Left colon (tissue), 2 donors: ENCODE data around the gene ZNF318. TPM values are rescaled to one million over a fixed set of nuclear protein-coding genes. Genes with fewer than 3 reads are reported as not detected.
A peak's percentile ranks its signal among the peaks of the same experiment; 100 is the strongest.
"Not testable (repeated sequence)": the region's sequence is repeated elsewhere in the genome, so short reads cannot be mapped to it uniquely, and the experiment has no call there.

Source experiments
- ATAC-seq: fragments of 200-7000 bp; cut with Tn5 transposase; one replicate; pipeline ENCODE4 v1.9.1; 2020; ENCODE audit warnings: mild to moderate bottlenecking, moderate library complexity
- DNase-seq, 2 donors: peaks; one replicate each; pipeline ENCODE4 v3.0.0-alpha.2; 2020
- intact Hi-C, 2 donors: fragments of 100-400 bp; cut with DNase I in 1 of 2; cut with micrococcal nuclease in 1 of 2; formaldehyde crosslinking; loops; one replicate each; pipeline versions ENCODE4 v1.11.2 to v1.14.0; 2022; cut with DNase I, micrococcal nuclease
- long read RNA-seq: library from polyadenylated mRNA; unstranded; transcript quantifications from one replicate; pipeline ENCODE4 v2.0.0, GENCODE V29; 2021
- total RNA-seq, 2 donors: library from RNA; stranded (reverse); fragmentation: NEBNext Ultra II Directional; extraction: Animal tissue kit (Norgen Biotek cat#: 25700); gene quantifications; one replicate each; pipeline ENCODE4 v1.2.1, GENCODE V29; 2021
- donor health status: DM: no; HTN: no; CAD: no.
- donor health status: DM: yes; HTN: yes; CAD: no.

Gene ZNF318
- 10 to 100 TPM; 12.3 to 13.2 TPM for total RNA-seq
- long read RNA-seq, full-length matches to known transcripts = 1 of 10 reads
- long read RNA-seq, partial matches to known transcripts = 2 of 10 reads
- long read RNA-seq, other reads (novel, unspliced or antisense) = 7 of 10 reads

DNA sequence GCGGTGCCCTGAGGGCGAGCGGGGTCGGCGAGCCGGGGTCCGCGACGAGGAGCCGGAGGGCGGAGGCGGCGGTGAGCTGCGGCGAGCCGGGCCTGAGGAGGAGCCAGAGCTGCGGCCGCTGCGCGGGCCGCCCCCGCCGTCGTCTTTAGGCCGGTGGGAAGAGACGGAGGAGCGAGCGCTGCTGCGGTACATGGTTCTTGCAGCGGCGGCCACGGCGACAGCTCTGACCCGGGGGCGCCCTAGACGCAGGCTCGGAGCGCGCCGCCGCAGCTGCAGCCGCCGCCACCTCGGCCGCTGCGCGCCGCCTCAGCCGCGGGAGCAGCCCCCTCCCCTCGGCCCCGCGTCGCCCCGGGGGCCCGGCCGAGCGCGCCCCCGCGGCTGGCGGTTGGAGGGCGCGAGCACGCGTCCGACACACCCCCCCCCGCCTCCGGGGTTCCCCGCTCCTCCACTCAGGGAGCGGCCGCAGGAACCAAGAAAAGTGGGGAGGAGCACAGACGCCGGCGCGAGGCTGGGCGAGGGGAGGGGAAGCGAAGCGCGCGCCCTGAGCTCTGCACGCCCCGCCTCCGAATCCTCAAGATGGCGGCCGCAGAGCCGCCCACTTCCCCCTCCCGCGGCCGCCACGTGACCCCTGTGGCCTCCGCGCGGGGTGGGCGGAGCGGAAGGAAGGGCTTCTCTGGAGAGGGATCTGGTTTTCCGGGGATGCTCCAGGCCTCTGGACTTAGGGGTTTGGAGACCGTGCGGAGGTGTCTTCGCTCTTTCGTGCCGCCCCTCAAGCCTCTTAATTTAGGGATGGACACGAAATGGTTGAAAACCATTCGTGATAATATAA lies at the start of gene ZNF318:
Gene ZNF318, minus strand, starts transcription at position 474 of the 829 bp plus-strand sequence. Its CDS starts 282 bp downstream, at position 192.
- ATAC-seq = peak; percentile 97
- intact Hi-C loops = no loop called here
- peak; percentile 96 for DNase-seq

- ATAC-seq (no peak), DNase-seq (no peak)
- intact Hi-C loops = no loop called here
Measured at GRCh38 chr6:43416935-43417334, 47.5 kb upstream of the ZNF318 start.

DNA sequence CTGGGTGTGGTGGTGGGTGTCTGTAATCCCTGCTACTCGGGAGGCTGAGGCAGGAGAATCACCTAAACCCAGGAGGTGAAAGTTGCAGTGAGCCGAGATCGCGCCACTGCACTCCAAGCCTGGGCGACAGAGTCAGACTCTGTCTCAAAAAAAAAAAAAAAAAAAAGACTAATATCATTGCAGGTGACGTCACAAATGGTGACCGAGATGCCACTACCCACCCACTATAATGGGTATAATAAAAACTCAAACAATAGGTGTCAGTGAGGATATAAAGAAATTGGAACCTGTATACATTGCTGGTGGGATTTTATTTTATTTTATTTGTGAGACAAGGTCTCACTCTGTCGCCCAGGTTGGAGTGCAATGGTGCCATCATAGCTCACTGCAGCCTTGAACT lies 45.8 kb upstream of the ZNF318 start:
- DNase-seq, intact Hi-C loops, ATAC-seq: not testable (repeated sequence)

DNA sequence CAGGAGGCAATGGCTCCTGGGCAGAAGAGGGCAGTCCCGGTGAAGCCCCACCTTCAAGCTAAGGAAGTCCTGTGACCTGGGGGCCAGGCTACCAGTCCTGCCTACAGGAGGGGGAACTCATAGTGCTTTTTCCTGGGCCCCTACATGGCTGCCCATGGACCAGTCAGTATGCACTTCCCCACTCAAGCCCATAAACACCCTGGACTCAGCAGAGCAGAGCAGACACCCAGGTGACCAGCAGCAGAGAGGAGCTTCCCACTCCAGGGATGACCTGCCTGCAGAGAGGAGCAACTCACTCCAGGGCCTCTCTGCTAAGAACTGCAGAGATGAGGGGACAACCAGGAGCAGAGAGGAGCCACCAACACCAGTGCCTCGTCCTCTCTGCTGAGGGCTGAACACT lies 43.6 kb upstream of the ZNF318 start:
- ATAC-seq (no peak), DNase-seq (no peak)
- intact Hi-C loops = no loop called here

- no peak for DNase-seq
- intact Hi-C loops = no loop called here
- no peak for ATAC-seq
Measured at GRCh38 chr6:43412541-43412940, 43.1 kb upstream of the ZNF318 start.

GRCh38 chr6:43410776-43411175 lies 41.3 kb upstream of the ZNF318 start:
- ATAC-seq, intact Hi-C loops, DNase-seq: not testable (repeated sequence)

GRCh38 chr6:43408259-43408658 lies 38.8 kb upstream of the ZNF318 start:
- ATAC-seq (no peak), DNase-seq (no peak)
- intact Hi-C loops = no loop called here

GRCh38 chr6:43407296-43407695 lies 37.8 kb upstream of the ZNF318 start:
- no peak for ATAC-seq
- no peak for DNase-seq
- intact Hi-C loops = no loop called here

DNA sequence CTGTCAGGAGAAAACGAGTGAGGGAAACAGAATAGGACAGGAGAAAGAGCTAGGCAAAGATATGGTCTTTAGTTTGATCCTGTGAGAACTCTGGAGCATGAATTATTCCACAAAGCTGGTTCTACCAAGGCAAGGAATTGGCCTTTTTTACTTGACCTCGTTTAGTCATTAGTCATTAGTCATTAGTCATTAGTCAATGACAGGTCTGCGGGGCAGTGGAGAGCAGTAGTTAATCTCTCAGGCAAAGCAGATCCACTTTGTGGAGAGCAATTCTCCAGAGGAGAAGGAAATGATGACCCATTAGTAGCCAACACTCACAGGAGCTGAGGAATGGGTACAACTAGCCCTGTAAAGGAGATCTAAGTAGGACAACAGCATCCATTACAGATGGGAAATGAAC lies 35.9 kb upstream of the ZNF318 start:
- DNase-seq = no peak

GRCh38 chr6:43402820-43403219 lies 33.4 kb upstream of the ZNF318 start:
- ATAC-seq = peak; percentile 41
- DNase-seq = no peak
- intact Hi-C loops = no loop called here

More for the DNA sequence above, 35.9 kb upstream of the ZNF318 start:
- intact Hi-C loops = no loop called here
- ATAC-seq = no peak

DNA sequence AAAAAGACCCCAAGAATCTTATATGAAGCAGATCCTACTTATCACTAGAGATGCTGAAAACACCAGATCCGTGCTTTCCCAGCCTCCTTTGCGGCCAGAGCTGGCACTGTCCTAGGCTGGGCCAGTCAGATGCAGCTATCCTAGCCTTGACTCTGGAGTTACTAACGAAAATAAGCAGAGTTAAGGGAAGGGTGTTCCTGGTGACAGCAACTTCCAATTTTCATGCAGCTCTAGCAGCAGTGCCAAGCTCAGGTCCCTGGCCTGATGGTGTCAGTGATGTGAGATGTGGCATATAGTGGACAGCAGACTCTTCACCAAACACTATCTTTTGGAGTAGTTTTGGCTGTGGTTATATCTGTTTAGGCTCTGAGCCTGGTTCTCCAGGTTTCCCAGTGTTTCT lies 32.3 kb upstream of the ZNF318 start:
- ATAC-seq = no peak
- DNase-seq = no peak
- intact Hi-C loops = no loop called here

GRCh38 chr6:43399932-43400487 lies 30.6 kb upstream of the ZNF318 start:
- ATAC-seq = no peak
- no peak for DNase-seq
- intact Hi-C loops = no loop called here

DNA sequence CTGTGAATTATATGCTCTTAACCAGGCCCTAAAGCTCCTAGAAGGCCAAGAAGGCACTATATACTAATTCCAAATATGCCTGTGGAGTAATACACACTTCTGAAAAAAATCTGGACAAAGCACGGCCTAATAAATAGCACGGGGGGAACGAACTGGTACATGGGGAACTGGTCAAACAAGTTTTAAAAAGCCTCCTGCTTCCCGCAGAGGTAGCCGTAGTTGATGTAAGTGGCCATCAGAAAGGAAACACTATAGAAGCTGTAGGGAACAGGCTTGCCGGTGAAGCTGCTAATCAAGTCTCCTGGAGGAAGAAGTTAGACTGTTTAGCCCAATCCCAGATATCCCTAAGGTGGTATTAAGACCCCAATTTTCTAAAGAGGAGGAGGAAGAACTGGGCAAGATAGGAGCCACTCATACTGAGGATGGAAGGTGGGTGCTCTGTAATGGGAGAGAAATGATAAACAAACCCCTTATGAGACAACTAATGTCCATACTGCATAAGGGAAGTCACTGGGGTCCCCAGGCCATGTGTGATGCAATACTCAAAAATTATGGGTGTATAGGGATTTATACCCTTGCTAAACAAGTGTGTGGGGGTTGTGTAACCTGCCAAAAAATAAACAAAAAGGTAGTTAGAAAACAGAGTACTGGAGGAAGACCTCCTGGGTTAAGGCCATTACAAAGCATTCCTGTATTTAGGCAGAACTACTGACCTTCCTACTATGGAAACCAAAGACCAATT lies 27.1 kb upstream of the ZNF318 start:
- intact Hi-C loops = no loop called here
- no peak for DNase-seq
- ATAC-seq = peak; percentile 33

DNA sequence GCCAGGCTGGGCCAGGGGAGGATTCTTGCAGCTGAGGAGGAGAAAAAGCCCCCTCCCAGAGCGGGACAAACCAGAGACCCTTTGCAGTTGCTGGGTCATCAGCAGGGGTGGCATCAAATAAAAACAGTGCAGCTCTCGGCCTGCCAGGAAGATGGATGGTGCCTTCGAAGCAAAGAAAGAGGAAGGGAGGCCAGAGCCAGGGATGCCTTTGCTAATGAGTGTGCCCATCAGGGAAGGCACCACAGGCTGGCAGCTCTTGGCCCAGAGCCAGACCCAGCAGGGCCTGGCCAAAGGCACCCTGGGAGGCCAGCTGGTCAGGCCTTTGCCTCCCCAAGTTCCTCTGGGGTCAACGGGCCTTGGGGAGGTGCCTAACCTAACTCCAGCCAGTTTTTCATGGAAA lies 26.3 kb upstream of the ZNF318 start:
- no peak for DNase-seq
- ATAC-seq = no peak
- intact Hi-C loops = no loop called here

GRCh38 chr6:43394982-43395381 lies 25.5 kb upstream of the ZNF318 start:
- ATAC-seq = no peak

GRCh38 chr6:43393602-43394001 lies 24.2 kb upstream of the ZNF318 start:
- intact Hi-C loops = no loop called here
- DNase-seq (no peak), ATAC-seq (no peak)

More at GRCh38 chr6:43394982-43395381, 25.5 kb upstream of the ZNF318 start:
- no peak for DNase-seq
- intact Hi-C loops = no loop called here

GRCh38 chr6:43393133-43393532 lies 23.7 kb upstream of the ZNF318 start:
- DNase-seq, ATAC-seq, intact Hi-C loops: not testable (repeated sequence)

DNA sequence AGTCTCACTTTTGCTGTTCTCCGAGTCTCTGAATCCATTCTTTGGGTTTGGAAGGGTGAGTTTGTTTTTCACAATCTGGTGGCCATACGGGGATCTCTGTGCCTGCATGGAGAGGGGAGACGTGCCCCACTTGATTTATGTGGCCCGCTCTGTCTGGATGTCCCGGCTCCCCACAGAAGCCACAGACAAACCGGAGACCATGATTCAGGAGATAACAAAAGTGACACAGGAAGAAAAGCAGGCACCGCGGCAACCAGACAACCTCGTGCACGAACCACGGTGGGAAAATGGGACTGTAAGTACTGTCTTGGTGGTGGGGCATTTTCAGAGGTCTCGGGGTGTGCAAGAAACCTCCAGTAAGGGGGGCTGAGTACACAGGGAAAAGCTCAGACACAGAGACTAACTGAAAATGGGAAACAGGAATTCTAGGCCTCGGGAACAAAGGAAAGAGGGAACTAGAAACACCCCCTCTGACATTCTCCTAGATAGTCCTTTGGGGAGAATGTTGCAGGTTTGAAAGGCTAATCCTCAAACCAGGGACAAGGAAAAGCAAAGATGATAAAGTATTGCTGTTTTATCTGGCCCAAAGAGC lies 22.1 kb upstream of the ZNF318 start:
- DNase-seq (no peak), ATAC-seq (no peak)
- intact Hi-C loops = no loop called here

GRCh38 chr6:43390753-43391439 lies 21.4 kb upstream of the ZNF318 start:
- ATAC-seq, intact Hi-C loops, DNase-seq: not testable (repeated sequence)
